Keratinocyte (primary cell): ENCODE results near the gene BRSK1. TPM values are rescaled to one million over a fixed set of nuclear protein-coding genes. Genes with fewer than 3 reads are reported as not detected.
A peak's percentile ranks its signal among the peaks of the same experiment; 100 is the strongest.

Experiments
- DNase-seq: peaks from one replicate; pipeline ENCODE4 v3.0.0-alpha.2; 2011; ENCODE audit warnings: low read depth, missing footprints, low spot score
- FAIRE-seq: peaks from 2 replicates; lab custom pipeline; 2011; peaks lifted over from hg19 to GRCh38; lab: Jason Lieb, UNC
- H2AFZ ChIP-seq: 2 replicates; pipeline ENCODE4 v1.6.0; 2012; ENCODE audit warnings: low read length, control low read depth, inconsistent platforms; ENCODE audit not compliant: control insufficient read depth
- H3K27ac ChIP-seq: 2 replicates; pipeline ENCODE4 v1.5.1; 2011; ENCODE audit warnings: low read length; ENCODE audit not compliant: control insufficient read depth, insufficient read depth
- H3K27me3 ChIP-seq: 3 replicates; pipeline ENCODE4 v1.6.0; 2011; ENCODE audit warnings: low read length; ENCODE audit not compliant: control insufficient read depth, insufficient read depth; ENCODE audit errors: extremely low read depth
- H3K36me3 ChIP-seq, 2 experiments: 2 replicates in 1 of 2; 3 replicates in 1 of 2; pipeline ENCODE4 v1.5.1; 2011; ENCODE audit warnings: low read length in 2 of 2, mild to moderate bottlenecking in 1 of 2; ENCODE audit not compliant: control insufficient read depth in 2 of 2, insufficient read depth in 2 of 2; ENCODE audit errors: extremely low read depth in 1 of 2
- H3K4me1 ChIP-seq: 3 replicates; pipeline ENCODE4 v1.5.1; 2011; ENCODE audit warnings: low read length; ENCODE audit not compliant: control insufficient read depth, insufficient read depth; ENCODE audit errors: extremely low read depth
- H3K4me2 ChIP-seq: 3 replicates; pipeline ENCODE4 v1.6.0; 2011; ENCODE audit warnings: low read depth, low read length; ENCODE audit not compliant: control insufficient read depth, insufficient read depth; ENCODE audit errors: extremely low read depth
- H3K4me3 ChIP-seq, 3 experiments: fragments of 200-600 bp in 1 of 3; sonication (generic) in 1 of 3; 2 replicates in 2 of 3; 3 replicates in 1 of 3; pipeline ENCODE4 v1.5.1; 2011 to 2016; ENCODE audit warnings: low read length in 3 of 3, mild to moderate bottlenecking in 3 of 3, control low read depth in 2 of 3, inconsistent platforms in 1 of 3, low read depth in 1 of 3, mixed read lengths in 1 of 3, mixed run types in 1 of 3, moderate library complexity in 1 of 3; ENCODE audit not compliant: control insufficient read depth in 2 of 3, insufficient read depth in 2 of 3; ENCODE audit errors: extremely low read depth in 1 of 3
- H3K79me2 ChIP-seq: 2 replicates; pipeline ENCODE4 v1.6.0; 2012; ENCODE audit warnings: low read length; ENCODE audit not compliant: control insufficient read depth, insufficient read depth
- H3K9ac ChIP-seq: 3 replicates; pipeline ENCODE4 v1.6.0; 2011; ENCODE audit warnings: low read length; ENCODE audit not compliant: control insufficient read depth, insufficient read depth; ENCODE audit errors: extremely low read depth
- H3K9me1 ChIP-seq: 3 replicates; pipeline ENCODE4 v1.6.0; 2011; ENCODE audit warnings: low read length; ENCODE audit not compliant: control insufficient read depth, insufficient read depth; ENCODE audit errors: extremely low read depth
- H3K9me3 ChIP-seq: 2 replicates; pipeline ENCODE4 v1.5.1; 2012; ENCODE audit warnings: low read depth, low read length; ENCODE audit not compliant: control insufficient read depth
- H4K20me1 ChIP-seq: 3 replicates; pipeline ENCODE4 v1.6.0; 2011; ENCODE audit warnings: low read length; ENCODE audit not compliant: control insufficient read depth, insufficient read depth; ENCODE audit errors: extremely low read depth
- EZH2 ChIP-seq: IDR thresholded peaks from one replicate; pipeline ENCODE4 v1.6.1; 2012; ENCODE audit warnings: inconsistent platforms, mild to moderate bottlenecking, low read length, moderate library complexity
- dilution Hi-C: fragments of 300-500 bp; cut with MboI; formaldehyde crosslinking; loops from one replicate; pipeline ENCODE4 v1.7.0; 2020; ENCODE audit warnings: low sequenced_read_pairs; ENCODE audit not compliant: extremely low pct_ligation_motif_present
- polyA plus RNA-seq, 5 experiments: library from polyadenylated mRNA; depleted of rRNA in 3 of 5; stranded (reverse) in 3 of 5; stranded (forward) in 1 of 5; unstranded in 1 of 5; fragments of >200 nt; gene quantifications; 1 replicate in 1 of 5; 2 replicates in 3 of 5; 3 replicates in 1 of 5; pipeline versions ENCODE4 v1.2.1 to v1.2.3, GENCODE V29; 2011 to 2012; ENCODE audit warnings: missing spikeins in 2 of 5, low read depth in 1 of 5, low replicate concordance in 1 of 5
- TF ChIP-seq, protein P1 (sequence below), 3 experiments: IDR thresholded peaks in 1 of 3; conservative IDR thresholded peaks in 1 of 3; optimal IDR thresholded peaks in 1 of 3; 2 replicates in 2 of 3; 3 replicates in 1 of 3; pipeline versions ENCODE3 to v1.5.1; 2011; ENCODE audit warnings: low read length in 3 of 3, mild to moderate bottlenecking in 3 of 3, moderate library complexity in 2 of 3, control low read depth in 1 of 3, inconsistent platforms in 1 of 3; ENCODE audit not compliant: insufficient read depth in 2 of 3; ENCODE audit errors: extremely low read depth in 1 of 3

The BRSK1 gene
- polyA plus RNA-seq, 1 donor (not counting 4 experiments of a cell fraction or from before 2014, with no cell fraction given): 0.46 TPM

- peak within 1 kb of the TSS; percentile 64 to 83 (median 78) for H3K4me3 ChIP-seq
- peaks cover 5% of the 10 kb centered on the region for H3K79me2 ChIP-seq
- H3K9me3 ChIP-seq: no peaks in the 10 kb centered on the region
- peaks cover 31% of the 10 kb centered on the region for H3K4me1 ChIP-seq
- no peak for TF ChIP-seq EZH2
- TF ChIP-seq, protein P1, sequence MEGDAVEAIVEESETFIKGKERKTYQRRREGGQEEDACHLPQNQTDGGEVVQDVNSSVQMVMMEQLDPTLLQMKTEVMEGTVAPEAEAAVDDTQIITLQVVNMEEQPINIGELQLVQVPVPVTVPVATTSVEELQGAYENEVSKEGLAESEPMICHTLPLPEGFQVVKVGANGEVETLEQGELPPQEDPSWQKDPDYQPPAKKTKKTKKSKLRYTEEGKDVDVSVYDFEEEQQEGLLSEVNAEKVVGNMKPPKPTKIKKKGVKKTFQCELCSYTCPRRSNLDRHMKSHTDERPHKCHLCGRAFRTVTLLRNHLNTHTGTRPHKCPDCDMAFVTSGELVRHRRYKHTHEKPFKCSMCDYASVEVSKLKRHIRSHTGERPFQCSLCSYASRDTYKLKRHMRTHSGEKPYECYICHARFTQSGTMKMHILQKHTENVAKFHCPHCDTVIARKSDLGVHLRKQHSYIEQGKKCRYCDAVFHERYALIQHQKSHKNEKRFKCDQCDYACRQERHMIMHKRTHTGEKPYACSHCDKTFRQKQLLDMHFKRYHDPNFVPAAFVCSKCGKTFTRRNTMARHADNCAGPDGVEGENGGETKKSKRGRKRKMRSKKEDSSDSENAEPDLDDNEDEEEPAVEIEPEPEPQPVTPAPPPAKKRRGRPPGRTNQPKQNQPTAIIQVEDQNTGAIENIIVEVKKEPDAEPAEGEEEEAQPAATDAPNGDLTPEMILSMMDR (optimal IDR thresholded peaks at IDR 0.05 in 1 of 3, IDR thresholded peaks at IDR 0.05 in 1 of 3, conservative IDR thresholded peaks at IDR 0.05 in 1 of 3; ENCODE audit: extremely low read depth in 1 of 3, insufficient read depth in 2 of 3, low read length in 3 of 3): peak; percentile 11 to 48 (median 22)
- DNase-seq (peak; percentile 100), FAIRE-seq (peak; percentile 82)
- H3K27ac ChIP-seq: peak within 1 kb of the TSS; percentile 99
- no peak within 1 kb of the TSS for H2AFZ ChIP-seq
- dilution Hi-C loops: no loop called here
- no peaks in the 10 kb centered on the region for H3K9me1 ChIP-seq
- H3K4me2 ChIP-seq: peak within 1 kb of the TSS; percentile 96
- H3K9ac ChIP-seq: peak within 1 kb of the TSS; percentile 96
- H3K27me3 ChIP-seq: no peaks in the 10 kb centered on the region
- peaks cover 0 to 8% of the 10 kb centered on the region in 2 experiments for H3K36me3 ChIP-seq
- H4K20me1 ChIP-seq: no peaks in the 10 kb centered on the region
Observed at GRCh38 chr19:55339105-55339888, 55.5 kb downstream of the BRSK1 start, which contains the start of gene KMT5C. Gene KMT5C (plus strand): TSS chr19:55339876. CDS start chr19:55341937, 2,061 bp downstream.

DNA sequence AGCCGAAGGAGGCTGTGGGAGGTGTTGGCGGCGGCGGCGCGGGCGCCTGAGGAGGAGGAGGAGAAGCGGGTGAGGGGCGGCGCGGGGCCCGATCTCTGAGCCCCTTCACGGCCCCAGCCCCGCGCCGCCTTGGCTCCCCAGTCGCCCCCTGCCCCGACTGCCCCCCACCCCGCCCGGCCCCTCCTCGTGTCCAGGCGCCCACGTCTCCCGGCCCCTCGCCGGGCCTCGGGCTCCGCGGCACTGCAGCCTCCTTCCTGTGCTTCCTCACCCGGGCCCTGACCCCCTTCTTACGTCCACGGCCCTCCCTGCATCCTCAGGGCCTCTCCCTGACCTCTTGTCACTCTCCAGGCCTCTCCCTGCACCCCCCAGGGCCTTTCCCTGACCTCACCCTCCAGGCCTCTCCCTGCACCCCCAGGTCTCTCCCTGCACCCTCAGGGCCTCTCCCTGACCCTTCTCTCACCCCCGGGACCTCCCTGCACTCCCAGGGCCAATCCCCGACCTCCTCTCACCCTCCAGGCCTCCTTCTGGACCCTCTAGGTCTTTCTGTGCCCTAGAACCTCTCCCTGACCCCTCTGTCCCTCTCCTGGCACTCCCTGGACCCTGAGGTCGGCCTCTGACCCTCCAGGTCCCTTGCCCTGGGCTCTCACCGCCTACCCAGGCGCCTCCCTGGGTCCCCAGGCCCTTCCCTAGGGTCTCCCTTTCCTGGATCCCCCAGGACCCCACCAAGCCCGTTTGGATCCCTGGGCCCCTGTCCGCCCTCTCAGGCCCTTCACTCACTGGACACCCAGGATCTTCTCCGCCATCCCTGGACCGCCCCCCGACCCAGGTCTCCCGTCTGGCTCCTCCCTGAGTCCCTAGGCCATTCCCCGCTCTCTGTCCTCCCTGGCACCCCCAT is 56.3 kb downstream of the BRSK1 start:
- H3K4me1 ChIP-seq: peaks cover 33% of the 10 kb centered on the region

More for the DNA sequence above, 56.3 kb downstream of the BRSK1 start:
- peak overlapping the region; percentile 90 for H3K27ac ChIP-seq
- H3K36me3 ChIP-seq: peaks cover 0 to 10% of the 10 kb centered on the region in 2 experiments
- no peak for TF ChIP-seq EZH2
- TF ChIP-seq, protein P1 (optimal IDR thresholded peaks at IDR 0.05 in 1 of 3, IDR thresholded peaks at IDR 0.05 in 1 of 3, conservative IDR thresholded peaks at IDR 0.05 in 1 of 3; ENCODE audit: extremely low read depth in 1 of 3, insufficient read depth in 2 of 3, low read length in 3 of 3): no peak
- no peaks in the 10 kb centered on the region for H3K27me3 ChIP-seq
- peak overlapping the region; percentile 96 for H3K4me2 ChIP-seq
- no peak overlapping the region for H2AFZ ChIP-seq
- dilution Hi-C loops: no loop called here
- H3K9ac ChIP-seq: peak overlapping the region; percentile 93
- DNase-seq: no peak
- no peaks in the 10 kb centered on the region for H4K20me1 ChIP-seq
- FAIRE-seq: no peak
- no peaks in the 10 kb centered on the region for H3K9me3 ChIP-seq
- peak overlapping the region; percentile 64 to 83 (median 78) for H3K4me3 ChIP-seq
- peaks cover 5% of the 10 kb centered on the region for H3K79me2 ChIP-seq
- H3K9me1 ChIP-seq: no peaks in the 10 kb centered on the region
